HepG2 (cell line): ENCODE data around the gene TNKS1BP1.

Source experiments
- CTCF ChIP-seq: sonication (generic); formaldehyde crosslinking; IDR thresholded peaks from 2 replicates; pipeline ENCODE4 v1.5.0; 2020; ENCODE audit warnings: mild to moderate bottlenecking, missing genetic modification reagents, moderate library complexity
- DZIP1 ChIP-seq: sonication (generic); formaldehyde crosslinking; IDR thresholded peaks from 2 replicates; pipeline ENCODE4 v1.5.0; 2020; ENCODE audit warnings: mild to moderate bottlenecking, missing genetic modification reagents
- EHMT2 ChIP-seq: fragments of 200-600 bp; sonication (generic); IDR thresholded peaks from 2 replicates; pipeline ENCODE4 v1.7.0; 2017; ENCODE audit warnings: antibody characterized with exemption, low read depth, low read length, borderline replicate concordance
- HDAC1 ChIP-seq: sonication (generic); formaldehyde crosslinking; IDR thresholded peaks from 2 replicates; pipeline ENCODE4 v1.5.1; 2020; ENCODE audit warnings: mild to moderate bottlenecking, missing genetic modification reagents
- JUN ChIP-seq: sonication (generic); formaldehyde crosslinking; IDR thresholded peaks from 2 replicates; pipeline ENCODE4 v1.4.0; 2020; ENCODE audit warnings: mild to moderate bottlenecking, missing genetic modification reagents
- KLF6 ChIP-seq: IDR thresholded peaks from 2 replicates; pipeline ENCODE4 v1.8.0; 2016; ENCODE audit warnings: missing biosample characterization, missing genetic modification reagents
- MAFK ChIP-seq, 2 experiments: IDR thresholded peaks in 1 of 2; conservative IDR thresholded peaks in 1 of 2; 2 replicates each; pipeline ENCODE4 v1.6.1; 2011; ENCODE audit warnings: improper control_type of control experiment in 2 of 2, low read length in 2 of 2
- MZF1 ChIP-seq: sonication (generic); formaldehyde crosslinking; IDR thresholded peaks from 2 replicates; pipeline ENCODE4 v1.8.1; 2023; ENCODE audit warnings: mild to moderate bottlenecking, missing genetic modification reagents, borderline replicate concordance
- POLR2A ChIP-seq, 2 experiments: IDR thresholded peaks; 2 replicates each; pipeline ENCODE4 v1.6.1; 2011; ENCODE audit warnings: low read depth in 2 of 2, low read length in 2 of 2, mild to moderate bottlenecking in 1 of 2, moderate library complexity in 1 of 2; ENCODE audit not compliant: insufficient read depth in 1 of 2
- POLR2AphosphoS2 ChIP-seq: IDR thresholded peaks from 2 replicates; pipeline ENCODE4 v1.6.1; 2011; ENCODE audit warnings: low read depth, low read length, improper control_type of control experiment
- POLR2AphosphoS5 ChIP-seq: IDR thresholded peaks from 2 replicates; pipeline ENCODE4 v1.6.1; 2012; ENCODE audit warnings: low read depth, low read length
- ZNF12 ChIP-seq: sonication (generic); formaldehyde crosslinking; IDR thresholded peaks from 2 replicates; pipeline ENCODE4 v1.5.0; 2020; ENCODE audit warnings: missing genetic modification reagents
- ZNF274 ChIP-seq: sonication (generic); formaldehyde crosslinking; IDR thresholded peaks from 2 replicates; pipeline ENCODE4 v1.5.1; 2020; ENCODE audit warnings: mild to moderate bottlenecking, missing genetic modification reagents
- ZNF704 ChIP-seq: sonication (generic); formaldehyde crosslinking; IDR thresholded peaks from 2 replicates; pipeline ENCODE4 v1.8.1; 2023; ENCODE audit warnings: mild to moderate bottlenecking, inconsistent platforms, moderate library complexity, missing genetic modification reagents, borderline replicate concordance

- no peak for TF ChIP-seq ZNF12
- no peak for TF ChIP-seq DZIP1 (CRISPR knock-in tag)
- TF ChIP-seq POLR2AphosphoS2: no peak
- TF ChIP-seq EHMT2: no peak
- no peak for TF ChIP-seq POLR2A (IDR thresholded peaks at IDR 0.05; ENCODE audit: insufficient read depth in 1 of 2, low read depth in 2 of 2, low read length in 2 of 2)
- no peak for TF ChIP-seq ZNF274 (CRISPR knock-in tag)
- no peak for TF ChIP-seq JUN
- TF ChIP-seq MAFK (conservative IDR thresholded peaks at IDR 0.05 in 1 of 2, IDR thresholded peaks at IDR 0.05 in 1 of 2; ENCODE audit: low read length in 2 of 2): no peak
- no peak for TF ChIP-seq MZF1 (CRISPR knock-in tag)
- TF ChIP-seq ZNF704 (CRISPR knock-in tag): no peak
- TF ChIP-seq KLF6: no peak
- TF ChIP-seq CTCF (CRISPR knock-in tag): no peak
- TF ChIP-seq HDAC1 (CRISPR knock-in tag): no peak
- no peak for TF ChIP-seq POLR2AphosphoS5
Observed at GRCh38 chr11:57288771-57289579, 35.8 kb downstream of the TNKS1BP1 start.
